C4-2B (cell line): ENCODE measurements around the gene C2CD2.

Experiments
- ZFX ChIP-seq: fragments of 450-650 bp; IDR thresholded peaks from 2 replicates; pipeline ENCODE4 v1.6.1; 2017
- TF ChIP-seq, protein P1 (sequence below): fragments of 450-650 bp; conservative IDR thresholded peaks from 2 replicates; pipeline ENCODE4 v1.5.1; 2017; ENCODE audit warnings: mild to moderate bottlenecking

DNA sequence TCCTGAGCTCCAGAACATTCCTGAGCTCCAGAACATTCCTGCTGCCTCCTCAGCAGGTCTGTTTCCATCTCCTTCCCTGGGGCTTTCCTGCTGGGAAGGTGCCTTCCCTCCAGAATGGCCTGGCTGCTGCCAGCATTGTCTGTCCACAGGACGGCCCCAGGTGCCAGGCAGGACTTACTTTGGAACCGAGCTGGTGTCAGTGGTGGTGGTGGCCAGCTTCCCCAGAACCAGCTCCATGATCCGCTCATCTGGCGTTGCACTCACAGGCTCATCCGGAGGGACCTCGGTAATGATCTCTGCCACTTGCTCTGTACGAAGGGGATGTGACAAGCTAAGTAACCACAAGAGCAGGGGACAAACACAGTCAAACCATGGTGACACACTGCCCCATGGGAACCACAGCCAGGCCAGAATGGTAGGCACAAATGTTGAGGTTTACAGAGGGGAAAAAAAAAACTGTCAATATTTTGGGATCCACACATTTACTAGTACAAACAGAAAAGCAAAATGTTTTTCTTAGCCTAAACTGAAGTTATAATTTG, 116.0 kb downstream of the C2CD2 start:
- TF ChIP-seq, protein P1, sequence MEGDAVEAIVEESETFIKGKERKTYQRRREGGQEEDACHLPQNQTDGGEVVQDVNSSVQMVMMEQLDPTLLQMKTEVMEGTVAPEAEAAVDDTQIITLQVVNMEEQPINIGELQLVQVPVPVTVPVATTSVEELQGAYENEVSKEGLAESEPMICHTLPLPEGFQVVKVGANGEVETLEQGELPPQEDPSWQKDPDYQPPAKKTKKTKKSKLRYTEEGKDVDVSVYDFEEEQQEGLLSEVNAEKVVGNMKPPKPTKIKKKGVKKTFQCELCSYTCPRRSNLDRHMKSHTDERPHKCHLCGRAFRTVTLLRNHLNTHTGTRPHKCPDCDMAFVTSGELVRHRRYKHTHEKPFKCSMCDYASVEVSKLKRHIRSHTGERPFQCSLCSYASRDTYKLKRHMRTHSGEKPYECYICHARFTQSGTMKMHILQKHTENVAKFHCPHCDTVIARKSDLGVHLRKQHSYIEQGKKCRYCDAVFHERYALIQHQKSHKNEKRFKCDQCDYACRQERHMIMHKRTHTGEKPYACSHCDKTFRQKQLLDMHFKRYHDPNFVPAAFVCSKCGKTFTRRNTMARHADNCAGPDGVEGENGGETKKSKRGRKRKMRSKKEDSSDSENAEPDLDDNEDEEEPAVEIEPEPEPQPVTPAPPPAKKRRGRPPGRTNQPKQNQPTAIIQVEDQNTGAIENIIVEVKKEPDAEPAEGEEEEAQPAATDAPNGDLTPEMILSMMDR, result no peak
- TF ChIP-seq ZFX, result no peak
